Right renal pelvis (tissue), 4 donors: ENCODE measurements around the gene MZB1. TPM values are rescaled to one million over a fixed set of nuclear protein-coding genes. Genes with fewer than 3 reads are reported as not detected.

Source experiments
- DNase-seq, 4 donors: peaks; one replicate each; pipeline ENCODE4 v3.0.0-alpha.2; 2013; ENCODE audit warnings: low read depth in 4 of 4, low spot score in 3 of 4, missing footprints in 1 of 4
- polyA plus RNA-seq, 4 donors: library from polyadenylated mRNA; unstranded; fragments of 120-200 nt; gene quantifications; one replicate each; pipeline ENCODE4 v1.2.1, GENCODE V29; 2013; ENCODE audit not compliant: insufficient read length in 4 of 4

Gene MZB1
- polyA plus RNA-seq = under 1 TPM; 0.60 to 0.95 (median 0.72) TPM

- DNase-seq = no peak
Observed at GRCh38 chr5:139389701-139390638, at the start of gene MZB1. MZB1 (minus strand) TSS chr5:139389913; CDS start chr5:139389856, 57 bp downstream.

GRCh38 chr5:139439013-139439903 lies 49.5 kb upstream of the MZB1 start, which contains the start of gene DNAJC18:
DNAJC18 (minus strand) TSS chr5:139439525; CDS start chr5:139439445, 80 bp downstream.
- peak; percentile 84 to 85 (median 84) for DNase-seq

GRCh38 chr5:139438707-139439012 lies 48.9 kb upstream of the MZB1 start:
- no peak for DNase-seq

- DNase-seq = no peak
Observed at GRCh38 chr5:139435676-139436075, 46.0 kb upstream of the MZB1 start.

- no peak for DNase-seq
Observed at GRCh38 chr5:139431706-139432105, 42.0 kb upstream of the MZB1 start.

GRCh38 chr5:139430015-139430414 lies 40.3 kb upstream of the MZB1 start:
- DNase-seq = no peak

GRCh38 chr5:139426203-139426885 lies 36.6 kb upstream of the MZB1 start:
- no peak for DNase-seq

- DNase-seq = no peak
Observed at GRCh38 chr5:139425497-139425896, 35.8 kb upstream of the MZB1 start.

GRCh38 chr5:139422307-139422893 lies 32.7 kb upstream of the MZB1 start:
- DNase-seq = peak in 3 of 4 donors; percentile 34 to 60 (median 34)

- no peak for DNase-seq
Observed at GRCh38 chr5:139419226-139420192, 29.8 kb upstream of the MZB1 start.

GRCh38 chr5:139418793-139419192 lies 29.1 kb upstream of the MZB1 start:
- DNase-seq = no peak

GRCh38 chr5:139417214-139417613 lies 27.5 kb upstream of the MZB1 start:
- no peak for DNase-seq

- DNase-seq = no peak
Observed at GRCh38 chr5:139416651-139417050, 26.9 kb upstream of the MZB1 start.

GRCh38 chr5:139415869-139416268 lies 26.2 kb upstream of the MZB1 start:
- DNase-seq = no peak

GRCh38 chr5:139415221-139415861 lies 25.6 kb upstream of the MZB1 start:
- DNase-seq = no peak

GRCh38 chr5:139414581-139415130 lies 24.9 kb upstream of the MZB1 start:
- no peak for DNase-seq

- DNase-seq = no peak
Observed at GRCh38 chr5:139413963-139414362, 24.2 kb upstream of the MZB1 start.

- DNase-seq = no peak
Observed at GRCh38 chr5:139413153-139413552, 23.4 kb upstream of the MZB1 start.
